ENCODE data around the gene PARD3B. TPM values are rescaled to one million over a fixed set of nuclear protein-coding genes. Genes with fewer than 3 reads are reported as not detected.

The PARD3B gene
- total RNA-seq, 1 experiment from 2014 or later, result 7.6 TPM

GRCh38 chr2:205267323-205267722, 722.0 kb downstream of the PARD3B start:
- intact Hi-C loops (cut with micrococcal nuclease; ENCODE audit: unreplicated experiment), result no loop called here
- H3K27ac ChIP-seq (ENCODE audit: low read depth, low read length, poor library complexity, severe bottlenecking), result no peak overlapping the region
- no peak overlapping the region for H3K4me3 ChIP-seq (ENCODE audit: low read depth, low read length, poor library complexity, severe bottlenecking)
- POLR2A ChIA-PET (ENCODE audit: low non-redundant PET), result no interaction called here
- TF ChIP-seq CTCF (conservative IDR thresholded peaks at IDR 0.05; ENCODE audit: low read depth, low read length) (no peak), EZH2 (IDR thresholded peaks at IDR 0.05; ENCODE audit: borderline replicate concordance, low read depth, low read length, poor library complexity, severe bottlenecking) (no peak)
- H3K27me3 ChIP-seq (replicated peaks; ENCODE audit: insufficient read depth, low read depth, low read length, poor library complexity), result no peaks in the 10 kb centered on the region
- H3K4me1 ChIP-seq (ENCODE audit: insufficient read depth, low read length, poor library complexity, severe bottlenecking), result no peaks in the 10 kb centered on the region
- no TSS peak for BruUV-seq (replicated peaks)
- no peak for DNase-seq (ENCODE audit: low spot score)
- CTCF ChIA-PET, result no interaction called here
- H3K36me3 ChIP-seq (ENCODE audit: insufficient read depth, low read length, poor library complexity, severe bottlenecking), result no peaks in the 10 kb centered on the region
- no peaks in the 10 kb centered on the region for H3K9me3 ChIP-seq (ENCODE audit: low read depth, low read length, poor library complexity, severe bottlenecking)

GRCh38 chr2:205270689-205271088, 725.4 kb downstream of the PARD3B start:
- CTCF ChIA-PET, result no interaction called here
- no peak overlapping the region for H3K27ac ChIP-seq (ENCODE audit: low read depth, low read length, poor library complexity, severe bottlenecking)
- no TSS peak for BruUV-seq (replicated peaks)

GRCh38 chr2:205273148-205273547, 727.9 kb downstream of the PARD3B start:
- TF ChIP-seq CTCF (conservative IDR thresholded peaks at IDR 0.05; ENCODE audit: low read depth, low read length) (no peak), EZH2 (IDR thresholded peaks at IDR 0.05; ENCODE audit: borderline replicate concordance, low read depth, low read length, poor library complexity, severe bottlenecking) (no peak)
- Histone ChIP-seq H3K4me1 (ENCODE audit: insufficient read depth, low read length, poor library complexity, severe bottlenecking) (peaks cover 4% of the 10 kb centered on the region), H3K36me3 (ENCODE audit: insufficient read depth, low read length, poor library complexity, severe bottlenecking) (no peaks in the 10 kb centered on the region), H3K9me3 (ENCODE audit: low read depth, low read length, poor library complexity, severe bottlenecking) (no peaks in the 10 kb centered on the region), H3K27me3 (replicated peaks; ENCODE audit: insufficient read depth, low read depth, low read length, poor library complexity) (no peaks in the 10 kb centered on the region), H3K4me3 (ENCODE audit: low read depth, low read length, poor library complexity, severe bottlenecking) (no peak overlapping the region), H3K27ac (ENCODE audit: low read depth, low read length, poor library complexity, severe bottlenecking) (no peak overlapping the region)
- ChIA-PET CTCF (no interaction called here), POLR2A (ENCODE audit: low non-redundant PET) (no interaction called here)
- intact Hi-C loops (cut with micrococcal nuclease; ENCODE audit: unreplicated experiment), result no loop called here
- no TSS peak for BruUV-seq (replicated peaks)
- no peak for DNase-seq (ENCODE audit: low spot score)

More at GRCh38 chr2:205270689-205271088, 725.4 kb downstream of the PARD3B start:
- intact Hi-C loops (cut with micrococcal nuclease; ENCODE audit: unreplicated experiment), result no loop called here
- no peak for DNase-seq (ENCODE audit: low spot score)
- H3K4me1 ChIP-seq (ENCODE audit: insufficient read depth, low read length, poor library complexity, severe bottlenecking), result no peaks in the 10 kb centered on the region
- H3K27me3 ChIP-seq (replicated peaks; ENCODE audit: insufficient read depth, low read depth, low read length, poor library complexity), result no peaks in the 10 kb centered on the region
- POLR2A ChIA-PET (ENCODE audit: low non-redundant PET), result interaction anchor here (0.6 kb wide), 1 partner anchor 56 kb away, joined by 6 read pairs; no protein-coding TSS in a partner anchor
- no peak for TF ChIP-seq EZH2 (IDR thresholded peaks at IDR 0.05; ENCODE audit: borderline replicate concordance, low read depth, low read length, poor library complexity, severe bottlenecking)
- TF ChIP-seq CTCF (conservative IDR thresholded peaks at IDR 0.05; ENCODE audit: low read depth, low read length), result no peak
- H3K4me3 ChIP-seq (ENCODE audit: low read depth, low read length, poor library complexity, severe bottlenecking), result no peak overlapping the region
- no peaks in the 10 kb centered on the region for H3K36me3 ChIP-seq (ENCODE audit: insufficient read depth, low read length, poor library complexity, severe bottlenecking)
- no peaks in the 10 kb centered on the region for H3K9me3 ChIP-seq (ENCODE audit: low read depth, low read length, poor library complexity, severe bottlenecking)

Data from A673 (cell line).